AG04449 (cell line): ENCODE results near the gene PSAT1.
"Not testable (repeated sequence)": the region's sequence is repeated elsewhere in the genome, so short reads cannot be mapped to it uniquely, and the experiment has no call there.

Experiments
- CTCF ChIA-PET: fragments of 350-600 bp; formaldehyde crosslinking; extraction: SDS; loops from one replicate; lab custom pipeline; 2021; ENCODE audit warnings: antibody characterized with exemption; lab: Yijun Ruan, JAX
- POLR2A ChIA-PET: fragments of 400-600, 350-600 bp; formaldehyde crosslinking; extraction: SDS; loops from one replicate; lab custom pipeline; 2020; ENCODE audit warnings: antibody characterized with exemption, inconsistent platforms; lab: Yijun Ruan, JAX
- DNase-seq: peaks from one replicate; pipeline ENCODE4 v3.0.0-alpha.2; 2010; ENCODE audit warnings: low read depth, low spot score
- H3K4me3 ChIP-seq: 2 replicates; pipeline ENCODE4 v1.5.1; 2011; ENCODE audit warnings: low read depth, mild to moderate bottlenecking, control low read depth, low read length
- CTCF ChIP-seq: IDR thresholded peaks from one replicate; pipeline ENCODE4 v1.5.1; 2011; ENCODE audit warnings: mild to moderate bottlenecking, moderate library complexity, low read length, control low read depth, inconsistent platforms; ENCODE audit not compliant: insufficient read depth; ENCODE audit errors: missing control alignments

The PSAT1 gene

GRCh38 chr9:78278177-78278777, 18.6 kb upstream of the PSAT1 start:
- TF ChIP-seq CTCF, result no peak
- ChIA-PET CTCF (interaction anchor here (0.6 to 1.6 kb wide), 5 partner anchors 14 to 92 kb away, joined by 3 to 5 read pairs (median 4); no protein-coding TSS in a partner anchor), POLR2A (interaction anchor here (1.6 kb wide), 1 partner anchor 19 kb away, joined by 7 read pairs; the partner anchor contains the start of gene PSAT1)
- H3K4me3 ChIP-seq, result no peak overlapping the region
- DNase-seq, result peak; percentile 38

- ChIA-PET CTCF (interaction anchor here (0.6 to 1.6 kb wide), 4 partner anchors 18 to 91 kb away, joined by 3 to 5 read pairs (median 4); no protein-coding TSS in a partner anchor), POLR2A (interaction anchor here (1.6 kb wide), 1 partner anchor 18 kb away, joined by 7 read pairs; the partner anchor contains the start of gene PSAT1)
- no peak for DNase-seq
- no peak for TF ChIP-seq CTCF
- no peak overlapping the region for H3K4me3 ChIP-seq
These were observed 18.1 kb upstream of the PSAT1 start for GRCh38 chr9:78278801-78279200.

- no peak for DNase-seq
- POLR2A ChIA-PET, result interaction anchor here (1.2 kb wide), 1 partner anchor 16 kb away, joined by 6 read pairs; the partner anchor contains the start of gene PSAT1
- no peak overlapping the region for H3K4me3 ChIP-seq
- CTCF ChIA-PET, result interaction anchor here (1.0 kb wide), 1 partner anchor 13 kb away, joined by 3 read pairs; no protein-coding TSS in a partner anchor
- no peak for TF ChIP-seq CTCF
These were observed 15.8 kb upstream of the PSAT1 start for GRCh38 chr9:78280982-78281668.

DNA sequence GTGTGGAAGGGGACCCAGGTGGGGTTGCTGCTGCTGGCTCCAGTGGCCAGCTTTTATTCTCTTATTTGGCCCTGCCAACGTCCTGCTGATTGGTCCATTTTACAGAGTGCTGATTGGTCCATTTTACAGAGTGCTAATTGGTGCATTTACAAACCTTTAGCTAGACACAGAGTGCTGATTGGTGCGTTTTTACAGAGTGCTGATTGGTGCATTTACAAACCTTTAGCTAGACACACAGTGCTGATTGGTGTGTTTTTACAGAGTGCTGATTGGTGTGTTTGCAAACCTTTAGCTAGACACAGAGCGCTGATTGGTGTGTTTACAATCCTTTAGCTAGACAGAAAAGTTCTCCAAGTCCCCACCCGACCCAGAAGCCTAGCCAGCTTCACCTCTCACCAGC, 12.7 kb upstream of the PSAT1 start:
- CTCF ChIA-PET, result interaction anchor here (1.6 kb wide), 1 partner anchor 25 kb away, joined by 4 read pairs; no protein-coding TSS in a partner anchor
- H3K4me3 ChIP-seq, DNase-seq, POLR2A ChIA-PET: not testable (repeated sequence)

GRCh38 chr9:78286125-78286524, 10.8 kb upstream of the PSAT1 start:
- ChIA-PET POLR2A (no interaction called here), CTCF (no interaction called here)
- TF ChIP-seq CTCF, result no peak

DNA sequence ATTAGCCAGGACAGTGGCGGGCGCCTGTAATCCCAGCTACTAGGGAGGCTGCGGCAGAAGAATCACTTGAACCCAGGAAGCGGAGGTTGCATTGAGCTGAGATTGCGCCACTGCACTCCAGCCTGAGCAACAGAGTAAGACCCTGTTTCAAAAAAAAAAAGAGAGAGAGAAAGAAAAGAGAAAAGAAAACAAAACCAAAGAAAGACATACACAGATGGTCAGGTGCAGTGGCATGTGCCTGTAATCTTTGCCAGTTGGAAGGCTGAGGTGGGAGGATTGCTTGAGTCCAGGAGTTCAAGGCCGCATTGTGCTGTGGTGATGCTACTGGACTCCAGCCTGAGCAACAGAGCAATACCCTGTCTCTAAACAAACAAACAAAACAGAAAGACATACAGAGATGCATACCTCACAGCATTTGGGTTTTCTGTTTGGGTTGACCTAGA, 10.0 kb upstream of the PSAT1 start:
- CTCF ChIA-PET, result interaction anchor here (1.0 kb wide), 1 partner anchor 11 kb away, joined by 3 read pairs; no protein-coding TSS in a partner anchor

More at GRCh38 chr9:78286125-78286524, 10.8 kb upstream of the PSAT1 start:
- no peak overlapping the region for H3K4me3 ChIP-seq
- DNase-seq, result no peak

More for the DNA sequence above, 10.0 kb upstream of the PSAT1 start:
- TF ChIP-seq CTCF, result no peak
- POLR2A ChIA-PET, result no interaction called here
- no peak overlapping the region for H3K4me3 ChIP-seq
- DNase-seq, result no peak
